SW480 (cell line): Measurements from ENCODE around the gene SBF2.

Experiments used
- DNase-seq: peaks from one replicate; pipeline ENCODE4 v3.0.0-alpha.2; 2016; ENCODE audit warnings: low spot score

The SBF2 gene

DNA sequence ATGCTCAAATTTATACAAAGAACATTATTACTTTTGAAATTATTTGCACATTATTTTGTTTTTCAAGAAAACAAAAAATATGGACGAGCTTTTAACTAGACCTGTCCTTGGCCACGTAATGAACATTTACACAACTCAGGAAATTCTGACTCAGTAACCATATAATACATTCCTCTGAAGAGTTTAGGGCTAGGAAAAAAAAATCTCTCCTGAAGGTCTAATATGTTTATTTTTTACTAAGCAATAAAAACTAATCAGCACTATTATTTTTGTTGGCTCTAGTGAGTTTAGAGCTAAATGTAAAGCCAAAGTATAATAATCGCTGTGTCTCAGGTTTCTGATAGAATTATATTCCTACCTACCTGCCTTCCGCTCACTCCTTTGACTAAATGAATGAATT lies 442.7 kb downstream of the SBF2 start:
- DNase-seq: no peak

DNA sequence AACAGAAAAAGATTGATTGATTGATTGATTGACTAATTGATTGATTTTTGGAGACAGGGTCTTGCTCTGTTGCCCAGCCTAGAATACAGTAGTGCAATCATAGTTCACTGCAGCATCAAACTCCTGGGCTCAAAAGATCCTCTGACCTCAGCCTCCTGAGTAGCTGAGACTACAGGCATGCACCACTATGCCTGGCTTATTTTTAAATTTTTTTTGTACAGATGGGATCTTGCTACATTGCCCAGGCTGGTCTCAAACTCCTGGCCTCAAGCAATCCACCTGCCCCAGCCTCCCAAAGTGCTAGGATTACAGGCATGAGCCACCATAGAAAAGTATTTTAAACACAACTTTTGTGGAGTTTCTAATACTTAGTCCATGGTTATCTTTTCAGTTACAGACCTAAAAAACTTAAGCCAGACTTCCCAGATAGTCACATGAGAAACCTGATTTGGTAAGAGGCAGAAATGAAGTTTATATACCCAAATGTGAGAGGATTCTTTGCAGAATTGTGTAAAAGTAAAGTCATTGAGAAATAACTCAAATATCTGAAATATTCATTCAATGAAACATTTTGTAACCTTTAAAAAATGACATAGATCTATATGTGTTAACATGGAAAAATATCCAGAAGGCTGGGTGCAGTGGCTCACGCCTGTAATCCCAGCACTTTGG lies 443.7 kb downstream of the SBF2 start:
- no peak for DNase-seq

DNA sequence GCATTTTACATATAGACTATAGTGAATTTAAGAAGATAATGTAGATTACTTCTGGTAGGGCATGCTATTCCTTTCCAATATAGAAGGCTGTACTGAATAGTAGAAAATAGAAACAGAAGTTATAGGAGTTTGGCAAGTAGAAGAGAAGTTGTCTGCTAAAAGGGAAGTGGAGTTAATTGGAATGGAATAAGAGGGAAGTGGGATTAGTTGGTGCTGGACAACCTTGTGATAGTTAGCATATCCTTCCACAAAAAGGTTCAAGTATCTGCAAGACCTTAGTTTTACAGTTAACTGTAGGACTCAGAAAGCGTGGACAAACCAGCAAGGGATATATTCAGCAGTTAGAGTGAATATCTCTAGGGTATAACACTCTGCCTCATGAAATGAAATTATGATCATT lies 444.6 kb downstream of the SBF2 start:
- no peak for DNase-seq

DNA sequence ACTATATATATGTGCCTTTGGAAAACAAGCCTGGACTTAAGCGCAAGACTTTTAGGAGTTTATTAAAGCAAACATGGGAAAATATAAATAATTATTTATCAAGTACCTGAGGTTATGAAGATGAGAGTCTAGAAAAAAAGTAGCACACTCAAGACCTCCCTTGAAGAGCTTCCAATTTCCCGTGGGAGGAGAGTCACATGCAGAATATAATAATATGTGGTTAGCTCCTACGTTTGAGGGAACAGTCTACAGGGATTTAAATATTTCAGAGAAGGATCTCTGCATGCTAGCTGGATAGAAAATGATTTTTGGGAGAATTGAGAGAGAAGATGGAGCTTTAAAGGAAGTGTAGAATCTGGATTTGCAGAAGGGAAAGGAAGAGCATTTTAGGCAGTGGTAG lies 446.4 kb downstream of the SBF2 start:
- no peak for DNase-seq

DNA sequence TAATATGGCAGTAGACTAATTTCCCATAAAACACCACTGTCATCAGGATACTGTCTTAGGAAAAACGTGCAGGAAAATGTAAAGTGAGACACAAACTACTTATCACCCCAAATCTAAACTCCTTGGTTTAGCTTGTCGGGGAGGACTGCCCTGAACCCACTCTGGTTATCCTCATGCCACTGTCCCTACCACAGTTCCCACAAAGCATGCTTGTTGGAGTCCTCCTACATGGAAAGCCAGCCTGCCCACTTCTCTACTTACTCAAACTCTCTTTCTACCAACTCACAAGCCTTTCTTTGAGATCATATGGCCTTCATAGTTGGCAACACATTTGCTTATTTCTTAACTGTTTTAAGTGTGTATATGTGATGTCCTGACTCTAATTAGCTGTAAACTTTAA lies 451.1 kb downstream of the SBF2 start:
- DNase-seq: no peak

DNA sequence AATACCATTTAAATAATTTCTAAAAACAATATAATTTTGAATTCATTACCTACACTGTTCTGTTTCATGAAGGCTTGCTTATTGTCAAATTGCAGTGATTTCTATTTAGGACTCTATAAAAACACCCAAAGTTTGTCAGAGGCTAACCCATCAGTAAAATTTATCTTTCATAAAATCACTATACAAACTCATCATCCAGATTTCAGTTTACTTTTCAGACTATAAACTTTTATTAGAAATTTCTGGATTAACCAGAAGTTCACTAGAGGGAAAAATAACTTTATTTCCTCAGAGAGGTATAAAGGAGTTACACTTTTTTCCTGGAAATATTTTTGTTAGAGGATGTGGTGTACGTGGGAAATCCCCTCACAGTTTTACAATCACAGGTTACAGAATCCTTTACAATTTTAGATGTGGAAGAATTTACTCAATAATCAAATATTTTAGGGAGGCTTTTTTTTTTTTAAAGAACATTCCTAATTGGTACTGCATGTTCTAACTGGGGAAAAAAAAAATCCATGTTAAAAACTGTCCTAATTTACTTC lies 453.5 kb downstream of the SBF2 start:
- no peak for DNase-seq

DNA sequence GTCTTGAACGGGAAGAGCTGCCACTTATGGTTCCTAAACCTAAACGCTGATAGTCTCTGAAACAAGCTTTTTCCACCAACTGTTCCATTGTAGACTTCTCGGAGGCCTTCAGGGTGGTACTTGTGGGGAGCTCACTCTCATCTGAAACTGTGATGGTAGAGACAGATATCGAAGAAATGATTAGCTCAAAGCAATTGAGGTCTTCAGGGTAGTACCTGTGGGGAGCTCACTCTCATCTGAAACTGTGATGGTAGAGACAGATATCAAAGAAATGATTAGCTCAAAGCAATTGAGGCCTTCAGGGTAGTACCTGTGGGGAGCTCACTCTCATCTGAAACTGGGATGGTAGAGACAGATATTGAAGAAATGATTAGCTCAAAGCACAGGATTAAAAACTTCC lies 454.5 kb downstream of the SBF2 start:
- no peak for DNase-seq

DNA sequence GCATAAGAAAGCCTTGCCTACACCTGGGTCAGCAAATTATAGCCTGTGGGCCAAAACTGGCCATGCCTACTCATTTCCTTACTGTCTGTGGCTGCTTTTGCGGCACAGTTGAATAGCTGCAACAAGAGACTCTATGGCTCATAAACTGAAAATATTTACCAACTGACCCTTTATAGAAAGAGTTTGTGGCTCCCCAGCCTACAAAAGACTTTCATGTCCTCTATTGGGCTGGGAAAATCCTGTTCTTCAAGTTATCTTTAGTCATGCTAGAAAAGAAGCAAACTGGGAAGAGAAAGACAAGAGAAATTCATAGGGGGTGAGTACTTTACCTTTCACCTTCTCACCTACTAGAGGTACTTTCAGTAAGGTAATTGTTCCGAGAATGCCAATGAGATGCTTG lies 455.1 kb downstream of the SBF2 start:
- DNase-seq: no peak

DNA sequence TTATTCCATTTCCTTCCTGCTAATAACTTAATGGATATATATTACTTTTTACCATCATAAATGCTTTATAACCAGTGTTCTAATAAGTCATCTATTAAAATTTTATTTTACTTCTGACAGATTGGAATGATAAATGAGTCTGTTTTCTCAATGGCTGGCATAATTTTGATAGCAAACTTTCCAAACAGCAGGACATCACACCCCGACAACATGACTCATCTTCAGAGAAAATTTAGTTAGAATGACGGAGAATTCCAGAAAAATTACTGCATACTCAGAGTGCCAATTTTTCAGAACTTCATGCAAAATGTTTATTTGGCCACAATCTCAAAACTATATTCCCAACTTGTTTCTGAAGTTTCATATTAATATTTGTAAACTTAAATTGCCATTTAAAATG lies 455.8 kb downstream of the SBF2 start:
- DNase-seq: no peak

DNA sequence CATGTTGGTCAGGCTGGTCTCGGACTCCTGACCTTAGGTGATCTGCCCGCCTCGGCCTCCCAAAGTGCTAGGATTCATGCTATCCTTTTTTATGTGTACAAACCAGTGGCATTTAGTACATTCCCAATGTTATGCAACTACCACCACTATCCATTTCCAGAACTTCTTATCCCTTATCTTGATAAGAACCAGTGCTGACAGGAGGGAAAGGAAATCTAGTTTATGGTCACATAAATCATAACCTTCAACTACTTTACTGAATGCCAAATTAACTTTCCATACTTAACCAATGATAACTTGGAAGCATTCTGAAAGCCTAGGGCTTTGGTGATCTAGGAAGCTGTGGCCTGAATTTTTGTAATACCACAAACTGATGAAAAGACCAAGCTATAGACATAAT lies 459.7 kb downstream of the SBF2 start:
- DNase-seq: no peak

DNA sequence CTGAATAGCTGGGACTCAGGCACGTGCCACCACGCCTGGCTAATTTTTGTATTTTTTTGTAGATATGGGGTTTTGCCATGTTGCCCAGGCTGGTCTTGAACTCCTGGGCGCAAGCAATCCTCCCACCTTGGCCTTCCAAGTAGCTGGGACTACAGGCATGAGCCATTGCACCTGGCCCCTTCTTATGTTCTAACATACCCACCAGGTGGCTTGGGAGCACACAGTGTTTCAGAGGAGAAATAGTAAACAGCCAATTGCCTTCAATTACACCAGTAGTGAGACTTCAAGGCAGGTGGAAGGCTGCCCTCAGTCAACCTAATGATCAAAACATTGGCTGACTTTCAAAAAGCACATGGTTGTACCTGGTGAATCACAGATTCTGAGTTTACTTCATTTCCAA lies 462.9 kb downstream of the SBF2 start:
- no peak for DNase-seq

DNA sequence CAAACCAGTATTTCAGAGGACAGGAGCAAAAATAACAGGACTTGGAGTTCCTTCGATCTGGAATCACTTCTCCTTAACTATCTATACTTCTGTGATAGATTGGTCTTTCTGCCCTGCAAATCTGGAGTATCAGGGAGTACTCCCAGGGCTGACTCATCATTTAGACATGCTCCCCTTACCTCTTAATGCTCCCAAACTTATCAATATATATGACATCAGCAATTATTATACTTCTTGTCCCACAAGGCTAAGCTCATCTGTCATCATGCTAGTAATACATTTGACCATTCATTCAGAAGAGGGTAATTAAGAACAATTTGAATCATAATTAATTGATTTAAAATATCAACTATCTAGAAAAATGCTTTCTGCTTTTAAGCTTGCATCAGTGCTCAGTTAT lies 466.3 kb downstream of the SBF2 start:
- DNase-seq: no peak

DNA sequence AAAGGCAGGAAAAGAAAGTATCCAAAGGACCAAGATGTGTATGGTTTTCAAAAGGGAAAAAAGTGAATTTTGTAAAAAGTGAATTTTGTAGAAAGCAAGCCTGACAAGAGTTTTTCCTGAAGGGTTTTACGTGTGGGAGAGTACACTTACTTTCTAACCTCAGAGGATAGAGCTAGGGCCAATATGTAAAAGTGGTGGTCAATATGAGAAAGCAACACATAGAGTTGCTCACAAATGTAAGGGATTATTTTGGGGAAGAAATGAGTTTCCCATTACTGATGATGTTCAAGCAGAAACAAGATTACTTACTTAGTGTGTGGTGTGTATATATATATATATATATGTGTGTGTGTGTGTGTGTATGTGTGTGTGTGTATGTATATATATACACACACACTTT lies 467.6 kb downstream of the SBF2 start:
- no peak for DNase-seq

DNA sequence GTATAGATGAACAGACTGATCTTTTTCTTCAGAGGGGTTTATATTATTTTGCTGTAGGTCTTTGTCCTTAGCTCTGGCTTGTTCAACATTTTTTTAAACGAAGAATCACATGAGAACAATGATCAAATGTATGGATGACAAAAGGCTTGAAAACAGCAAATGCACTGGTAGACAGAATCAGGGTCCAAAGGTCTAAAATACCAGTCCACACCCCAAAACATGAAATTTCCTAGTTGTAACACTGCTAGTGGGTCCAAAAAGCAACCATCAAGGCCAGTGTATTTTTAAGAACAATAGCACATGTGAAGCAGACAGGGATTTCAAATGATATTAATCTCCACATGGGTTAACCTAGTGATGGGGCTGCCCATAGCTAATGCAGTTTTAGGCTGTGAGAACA lies 468.1 kb downstream of the SBF2 start:
- DNase-seq: no peak

DNA sequence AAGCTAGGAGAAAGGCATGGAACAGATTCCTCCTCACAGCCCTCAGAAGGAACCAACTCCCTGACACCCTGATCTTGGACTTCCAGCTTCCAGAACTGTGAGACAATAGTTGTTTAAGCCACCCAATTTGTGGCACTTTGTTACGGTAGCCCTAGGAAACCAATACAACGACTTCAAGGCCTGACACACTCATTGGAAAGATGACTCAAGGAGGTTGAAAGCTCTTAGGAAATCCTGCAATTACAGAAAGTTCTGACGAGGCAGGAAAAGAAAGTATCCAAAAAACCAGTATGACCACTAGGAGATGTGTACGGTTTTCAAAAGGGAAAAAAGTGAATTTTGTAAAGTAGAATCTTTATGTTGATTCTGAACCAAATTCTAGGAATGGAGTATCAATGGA lies 468.7 kb downstream of the SBF2 start:
- no peak for DNase-seq

DNA sequence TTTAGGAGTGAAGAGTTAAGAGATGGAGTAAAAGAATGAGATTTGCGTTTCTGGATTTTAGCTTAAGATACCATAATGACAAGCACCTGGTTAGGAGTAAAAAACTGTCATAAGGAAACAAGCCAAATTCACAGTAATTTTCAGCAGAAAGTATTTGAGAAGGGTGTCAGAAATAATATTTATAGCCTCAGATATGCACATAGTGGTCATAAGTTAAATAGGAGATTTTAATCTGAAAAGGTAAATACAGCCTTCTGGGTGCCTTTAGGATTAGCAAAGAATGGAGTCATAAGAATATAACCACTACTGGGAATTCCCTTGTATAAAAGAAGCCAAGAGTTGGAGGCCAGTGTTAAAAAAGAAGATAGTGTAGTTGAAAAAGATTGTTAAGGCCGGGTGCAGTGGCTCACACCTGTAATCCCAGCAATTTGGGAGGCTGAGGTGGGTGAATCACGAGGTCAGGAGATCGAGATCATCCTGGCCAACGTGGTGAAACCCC lies 470.1 kb downstream of the SBF2 start:
- DNase-seq: no peak

DNA sequence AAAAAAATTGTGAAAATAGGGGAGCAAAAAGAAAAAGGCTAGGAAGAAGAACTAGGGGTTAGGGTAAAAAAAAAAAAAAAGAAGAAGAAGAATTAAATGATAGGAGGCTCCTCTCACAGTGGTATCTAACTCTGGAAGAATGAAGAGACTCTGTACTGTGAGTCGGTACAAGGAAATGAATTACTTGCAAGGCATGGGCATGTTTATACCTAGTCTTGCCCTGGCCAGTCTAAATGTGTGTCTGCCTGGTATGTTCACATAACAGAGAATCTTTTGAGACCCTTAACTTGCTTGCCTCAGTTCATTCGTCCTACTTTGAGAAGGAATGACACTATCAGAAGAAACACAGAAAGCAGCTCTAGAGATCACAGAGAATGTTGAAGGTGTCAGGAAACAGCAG lies 470.6 kb downstream of the SBF2 start:
- no peak for DNase-seq

DNA sequence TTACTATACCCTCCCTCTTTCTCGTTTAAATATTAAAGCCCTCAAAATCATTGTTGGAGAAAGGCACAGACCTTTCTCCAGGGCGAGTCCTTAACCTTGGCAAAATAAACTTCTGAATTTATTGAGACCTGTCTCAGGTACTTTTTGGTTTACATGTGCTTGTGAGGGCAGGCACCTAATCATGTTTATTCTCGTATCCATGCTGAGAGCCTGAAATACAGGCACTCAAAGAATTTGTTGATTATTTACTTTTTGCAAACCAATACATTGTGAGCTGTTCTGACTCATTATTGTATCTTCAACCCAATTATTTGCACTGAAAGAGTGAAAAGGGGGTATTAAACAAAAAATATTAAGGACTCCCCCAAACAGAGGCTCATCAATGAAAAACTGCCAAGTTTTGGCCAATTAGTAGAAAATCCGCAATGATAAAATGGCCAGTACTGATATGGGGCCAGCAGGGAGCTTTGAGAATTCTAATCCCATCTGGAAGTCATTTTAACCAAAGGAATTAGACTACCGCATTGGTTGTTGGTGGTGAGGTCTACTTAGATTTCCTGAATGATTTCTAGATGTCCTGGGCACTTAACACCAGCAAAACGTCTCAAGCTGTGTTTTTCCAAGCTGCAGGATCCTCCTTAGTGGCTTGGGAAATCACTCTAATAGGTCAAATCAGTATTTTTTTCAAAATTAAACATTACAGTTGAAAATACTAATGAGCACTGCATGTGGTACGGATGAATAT lies 472.8 kb downstream of the SBF2 start:
- no peak for DNase-seq

DNA sequence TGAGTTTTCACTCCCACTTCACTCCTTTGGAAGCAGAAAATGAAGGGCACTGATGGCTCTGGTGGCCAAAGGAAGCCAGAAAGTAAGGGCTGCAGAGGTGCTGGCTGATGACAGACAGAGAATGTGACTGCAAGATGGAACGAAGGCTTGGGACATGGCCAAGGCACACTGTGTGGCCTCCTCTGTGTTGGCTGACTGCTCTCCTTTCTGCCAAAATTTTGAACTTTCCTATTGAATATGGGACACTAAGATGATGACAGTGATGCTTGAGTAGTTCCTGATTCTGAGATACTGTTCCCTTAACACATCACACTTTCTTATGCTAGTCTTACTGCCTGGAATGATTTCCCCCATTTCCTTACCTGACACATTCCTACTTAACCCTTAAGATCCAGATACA lies 473.8 kb downstream of the SBF2 start:
- no peak for DNase-seq

DNA sequence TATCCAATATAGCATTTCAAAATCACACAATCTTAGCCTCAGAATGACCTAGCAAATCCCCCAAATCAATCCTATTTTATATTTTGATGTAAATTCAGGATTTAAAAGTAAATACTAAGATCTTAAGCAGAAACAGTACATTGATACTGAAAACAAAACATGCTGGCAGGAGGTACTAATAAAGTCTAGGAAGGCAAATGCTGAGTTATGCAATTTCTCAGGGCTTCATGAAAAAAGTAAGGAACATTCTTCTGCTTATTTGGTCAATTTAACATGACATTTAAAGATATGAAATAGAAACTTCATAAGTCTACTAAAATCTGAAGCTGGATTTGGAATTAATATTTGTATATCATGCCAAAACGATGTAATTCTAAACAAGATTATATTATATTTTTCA lies 476.8 kb downstream of the SBF2 start:
- no peak for DNase-seq

DNA sequence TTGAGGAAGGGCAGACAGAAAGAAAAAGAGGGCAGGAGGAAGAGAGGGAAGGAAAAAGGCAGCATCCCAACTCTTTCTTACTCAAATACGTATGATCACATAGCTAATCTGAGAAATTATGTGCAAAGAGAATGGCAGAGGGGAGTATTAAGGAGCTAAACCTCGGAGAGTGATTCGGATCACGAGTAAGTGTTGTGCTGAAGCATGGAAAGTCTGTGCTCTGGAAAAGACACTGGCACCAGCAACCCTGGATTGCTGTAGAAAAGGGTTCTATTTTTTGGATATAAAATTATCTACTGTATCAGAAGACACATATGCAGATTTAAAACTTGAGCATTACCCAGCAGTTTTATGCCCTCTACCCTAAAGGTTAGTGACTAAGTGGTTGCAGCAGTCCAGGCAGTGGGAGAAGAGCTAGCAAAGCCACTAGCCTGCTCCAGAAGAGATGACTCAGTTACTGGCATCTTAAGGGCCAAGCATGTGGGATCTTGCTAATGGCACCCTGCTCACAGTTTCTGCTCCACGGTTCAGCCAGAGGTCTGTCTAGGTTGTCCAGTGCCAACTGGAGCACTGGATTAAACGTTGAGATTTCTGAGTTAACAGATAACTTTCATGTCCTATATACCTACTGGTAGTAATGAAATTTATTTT lies 478.4 kb downstream of the SBF2 start:
- DNase-seq: no peak

DNA sequence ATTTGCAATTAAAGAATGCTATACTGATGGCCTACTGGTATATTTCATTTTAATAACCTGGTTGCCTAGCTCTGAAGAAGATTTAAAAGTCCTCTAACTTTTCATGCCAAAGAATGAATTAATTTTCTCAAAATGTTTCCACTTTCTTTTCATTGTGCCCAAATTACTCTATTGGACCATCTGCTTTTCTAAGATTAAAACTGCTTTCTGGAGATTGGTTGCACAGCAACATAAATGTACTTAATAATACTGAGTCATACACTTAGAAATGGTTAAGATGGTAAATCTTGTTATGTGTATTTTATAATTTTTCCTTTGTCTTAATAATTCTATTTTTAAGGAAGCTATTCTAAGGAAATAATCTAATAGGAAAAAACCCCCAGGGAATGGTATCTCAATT lies 479.9 kb downstream of the SBF2 start:
- DNase-seq: no peak

DNA sequence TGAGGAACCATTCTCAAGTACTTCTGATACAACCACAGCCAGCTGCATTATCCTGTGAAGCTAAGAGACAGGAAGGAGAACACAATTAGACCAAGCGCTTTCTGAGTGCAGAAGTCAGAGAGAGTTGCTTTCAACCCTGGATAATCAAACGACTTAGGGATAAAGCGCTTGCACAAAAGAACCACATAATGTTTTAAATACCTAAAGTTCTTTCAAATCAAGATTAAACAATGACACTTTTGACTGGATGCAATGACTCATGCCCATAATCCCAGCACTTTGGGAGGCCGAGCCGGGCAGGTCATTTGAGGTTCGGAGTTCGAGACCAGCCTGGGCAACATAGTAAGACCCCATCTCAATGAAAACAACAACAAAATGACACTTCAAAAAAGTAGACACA lies 485.1 kb downstream of the SBF2 start:
- peak; percentile 26 for DNase-seq
